ENCODE measurements around the gene SELENOV.

Gene SELENOV

GRCh38 chr19:39558624-39559117, 43.7 kb downstream of the SELENOV start:
- Histone ChIP-seq H3K4me1 (ENCODE audit: insufficient read depth, low read length) (no peaks in the 10 kb centered on the region), H3K9me3 (ENCODE audit: insufficient read depth, low read depth, low read length) (no peaks in the 10 kb centered on the region), H3K9ac (ENCODE audit: low read depth, low read length) (no peak overlapping the region), H3K36me3 (ENCODE audit: insufficient read depth, low read length) (no peaks in the 10 kb centered on the region), H3K27me3 (ENCODE audit: insufficient read depth, low read length) (0 out of 2 replicates have a peak, but pooled peaks cover 3% of the 10 kb centered on the region), H3K4me3 (ENCODE audit: low read length) (no peak overlapping the region), H3K27ac (ENCODE audit: low read depth, low read length) (no peak overlapping the region)
- WGBS, result 79% methylated on average over 6 of the region's 6 CpGs

- no peaks in the 10 kb centered on the region for H3K9me3 ChIP-seq (ENCODE audit: insufficient read depth, low read depth, low read length)
- H3K36me3 ChIP-seq (ENCODE audit: insufficient read depth, low read length), result no peaks in the 10 kb centered on the region
- no peak overlapping the region for H3K27ac ChIP-seq (ENCODE audit: low read depth, low read length)
- WGBS, result 65% methylated on average over 2 of the region's 2 CpGs
- no peak overlapping the region for H3K9ac ChIP-seq (ENCODE audit: low read depth, low read length)
- H3K4me3 ChIP-seq (ENCODE audit: low read length), result no peak overlapping the region
- H3K27me3 ChIP-seq (ENCODE audit: insufficient read depth, low read length), result peaks cover 10% of the 10 kb centered on the region; the same call in 1 of the 2 replicates
- no peaks in the 10 kb centered on the region for H3K4me1 ChIP-seq (ENCODE audit: insufficient read depth, low read length)
These were observed 48.5 kb downstream of the SELENOV start for GRCh38 chr19:39563408-39563807.

- Histone ChIP-seq H3K9me3 (ENCODE audit: insufficient read depth, low read depth, low read length) (no peaks in the 10 kb centered on the region), H3K27me3 (ENCODE audit: insufficient read depth, low read length) (peaks cover 17% of the 10 kb centered on the region; the same call in 1 of the 2 replicates), H3K4me1 (ENCODE audit: insufficient read depth, low read length) (no peaks in the 10 kb centered on the region), H3K9ac (ENCODE audit: low read depth, low read length) (no peak overlapping the region), H3K36me3 (ENCODE audit: insufficient read depth, low read length) (no peaks in the 10 kb centered on the region), H3K4me3 (ENCODE audit: low read length) (no peak overlapping the region), H3K27ac (ENCODE audit: low read depth, low read length) (no peak overlapping the region)
- 61% methylated on average over 3 of the region's 3 CpGs for WGBS
These were observed 51.1 kb downstream of the SELENOV start for GRCh38 chr19:39566064-39566463.

GRCh38 chr19:39568604-39569003, 53.7 kb downstream of the SELENOV start:
- no peak overlapping the region for H3K9ac ChIP-seq (ENCODE audit: low read depth, low read length)
- no peaks in the 10 kb centered on the region for H3K4me1 ChIP-seq (ENCODE audit: insufficient read depth, low read length)
- H3K9me3 ChIP-seq (ENCODE audit: insufficient read depth, low read depth, low read length), result 0 out of 2 replicates have a peak, but pooled peaks cover 3% of the 10 kb centered on the region
- no peak overlapping the region for H3K27ac ChIP-seq (ENCODE audit: low read depth, low read length)
- H3K27me3 ChIP-seq (ENCODE audit: insufficient read depth, low read length), result peaks cover 17% of the 10 kb centered on the region; the same call in 1 of the 2 replicates
- no peaks in the 10 kb centered on the region for H3K36me3 ChIP-seq (ENCODE audit: insufficient read depth, low read length)
- WGBS, result 41% methylated on average over 3 of the region's 3 CpGs
- H3K4me3 ChIP-seq (ENCODE audit: low read length), result no peak overlapping the region
